Nucleus accumbens (tissue), 56 donors: ENCODE data around the gene FLYWCH2.

Source experiments
- DNase-seq, 56 donors: peaks; one replicate each; lab custom pipeline; 2025; lab: John Stamatoyannopoulos, UW

FLYWCH2 gene

DNA sequence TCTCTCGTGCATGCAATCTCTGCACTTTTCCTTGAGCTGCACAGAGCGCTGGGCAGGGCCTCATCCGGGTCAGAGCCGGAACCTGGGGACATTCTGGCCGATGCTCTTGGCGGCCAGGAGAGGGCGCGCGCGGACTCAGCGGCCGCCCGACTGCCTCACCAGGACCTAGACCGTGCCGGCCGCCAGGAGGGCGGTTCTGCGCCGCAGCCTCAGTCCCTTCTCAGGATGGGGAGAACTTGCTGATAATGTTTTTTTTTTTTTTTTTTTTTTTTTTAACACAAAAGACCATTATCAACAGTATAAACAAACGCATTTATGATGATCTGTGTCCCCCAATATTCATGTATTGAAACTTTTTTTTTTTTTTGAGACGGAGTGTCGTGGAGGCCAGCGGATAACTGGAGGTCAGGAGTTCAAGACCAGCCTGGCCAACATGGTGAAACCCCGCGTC lies 8.1 kb upstream of the FLYWCH2 start:
- DNase-seq = peak in 50 of 56 donors; percentile 0 to 76 (median 36)

DNA sequence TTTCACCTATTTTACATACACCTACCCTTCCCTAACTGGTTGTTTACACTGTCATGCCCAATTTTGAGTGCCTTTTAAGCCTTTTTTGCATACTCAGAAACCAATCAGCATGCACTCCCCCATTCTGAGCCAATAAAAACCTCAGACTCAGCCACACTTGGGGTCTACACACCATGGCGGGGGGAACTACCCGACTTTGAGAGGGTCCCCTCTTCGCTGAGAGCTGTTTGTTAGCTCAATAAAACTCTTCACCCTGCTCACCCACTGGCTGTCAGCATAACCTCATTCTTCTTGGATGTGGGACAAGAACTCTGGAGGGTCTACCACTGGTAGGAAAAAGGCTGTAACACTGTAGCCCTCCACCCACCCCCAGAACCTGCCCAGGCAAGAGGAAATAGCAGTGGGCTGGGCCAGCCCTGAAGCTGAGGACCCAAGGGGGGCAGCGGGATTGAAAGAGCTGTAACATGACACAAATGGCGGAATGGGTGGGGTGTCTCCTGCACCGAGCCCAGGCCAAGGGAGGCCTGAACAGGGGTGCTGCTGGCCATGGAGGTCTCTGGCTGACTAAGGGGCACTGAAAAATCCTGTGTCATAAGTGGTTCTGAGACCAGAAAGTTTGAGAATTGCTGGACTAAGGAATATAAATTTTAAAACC lies 3.0 kb upstream of the FLYWCH2 start:
- no peak for DNase-seq

DNA sequence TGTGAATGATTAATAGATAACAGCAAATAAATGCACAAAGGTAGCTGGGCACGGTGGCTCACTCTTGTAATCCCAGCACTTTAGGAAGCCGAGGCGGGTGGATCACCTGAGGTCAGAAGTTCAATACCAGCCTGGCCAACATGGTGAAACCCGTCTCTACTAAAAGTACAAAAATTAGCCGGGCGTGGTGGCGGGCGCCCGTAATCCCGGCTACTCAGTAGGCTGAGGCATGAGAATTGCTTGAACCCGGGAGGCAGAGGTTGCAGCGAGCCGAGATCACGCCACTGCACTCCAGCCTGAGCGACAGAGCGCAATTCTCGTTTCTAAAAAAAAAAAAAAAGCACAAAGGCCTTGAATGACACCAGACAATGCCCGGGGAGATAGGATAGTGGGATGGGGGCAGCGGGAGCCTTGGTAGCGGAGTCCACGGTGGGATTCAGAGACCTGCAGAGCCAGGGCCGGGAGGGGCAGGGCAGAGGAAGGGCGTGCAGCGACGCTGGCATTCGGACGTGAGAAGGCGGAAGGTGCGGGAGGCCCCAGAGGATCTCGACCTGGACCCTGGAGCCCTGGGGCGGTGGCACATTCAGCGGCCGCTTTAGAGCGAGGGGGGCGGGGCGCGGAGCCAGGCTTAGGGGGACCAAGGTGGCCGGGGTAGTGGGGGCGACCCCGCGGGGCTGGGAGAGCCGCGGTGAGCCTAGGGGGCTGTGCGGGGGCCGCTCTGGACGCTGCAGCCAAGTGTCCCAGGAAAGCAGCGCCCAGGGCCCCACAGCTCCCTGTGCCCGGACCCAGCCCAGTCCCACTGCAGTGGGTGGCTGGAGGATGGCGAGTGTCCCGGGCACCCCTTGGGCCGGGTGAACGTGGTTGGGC lies 999 bp upstream of the FLYWCH2 start:
- DNase-seq = peak in 18 of 56 donors; percentile 19 to 66 (median 47)

DNA sequence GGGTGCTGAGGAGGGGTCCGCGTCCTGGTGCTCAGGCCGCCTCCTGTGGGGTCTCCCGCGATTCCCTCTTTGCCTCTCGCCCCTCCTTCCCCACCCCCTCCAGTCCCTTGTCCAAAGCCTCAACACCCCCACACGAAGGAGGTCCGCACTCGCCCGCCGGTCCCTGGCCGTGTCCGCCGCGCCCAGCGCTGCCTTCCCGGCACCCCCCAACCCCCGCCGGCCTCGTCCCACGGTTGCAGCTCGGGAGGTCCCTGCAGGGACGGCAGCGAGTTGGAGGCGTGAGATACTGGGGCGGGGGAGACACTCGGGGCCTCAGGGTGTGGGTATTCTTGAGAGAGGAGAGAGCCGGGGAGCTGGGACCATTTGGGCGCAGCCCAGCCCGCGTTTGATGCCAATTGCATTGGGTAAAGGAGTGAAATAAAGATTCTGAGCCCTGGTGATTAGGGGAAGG lies 468 bp downstream of the FLYWCH2 start:
- DNase-seq = peak in 22 of 56 donors; percentile 9 to 52 (median 36)

DNA sequence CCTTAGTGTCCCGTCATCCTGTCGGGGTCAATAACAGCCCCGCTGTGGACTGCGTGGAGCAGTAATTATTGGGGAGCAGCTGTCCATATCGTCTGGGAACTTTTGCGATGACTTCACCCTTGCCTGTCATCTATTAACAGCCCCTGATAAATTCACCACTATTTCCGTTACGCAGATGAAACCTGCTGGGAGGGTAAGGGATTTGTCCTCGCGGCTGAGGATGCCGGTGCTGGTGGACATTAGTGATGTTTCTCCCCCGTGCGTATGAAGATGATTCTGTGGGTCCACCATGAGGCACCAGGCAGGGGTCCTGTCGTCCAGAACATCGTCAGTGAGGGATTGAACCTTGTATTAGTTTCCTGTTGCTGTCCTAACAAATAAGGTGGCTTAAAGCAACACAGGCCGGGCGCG lies 1.0 kb downstream of the FLYWCH2 start:
- no peak for DNase-seq

DNA sequence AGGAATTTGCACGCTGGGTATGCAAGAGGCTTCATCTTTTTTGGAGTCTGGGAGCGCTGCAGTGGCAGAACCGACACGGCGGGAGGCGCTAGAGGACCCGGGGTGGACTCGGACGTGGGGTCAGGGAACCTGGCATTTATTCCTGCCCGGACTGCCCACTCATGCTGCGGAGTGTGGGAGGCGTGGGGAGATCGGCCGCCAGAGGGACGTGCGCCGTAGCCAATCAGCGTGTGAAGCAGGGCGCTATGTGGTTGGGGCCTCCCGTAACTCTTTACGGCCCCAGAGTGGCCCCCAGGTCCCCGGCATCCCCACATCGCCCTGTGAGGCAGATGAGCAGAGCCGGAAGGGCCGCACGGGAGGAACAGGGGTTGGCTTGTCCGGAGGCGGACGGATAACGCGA lies 11.2 kb downstream of the FLYWCH2 start:
- DNase-seq = no peak

DNA sequence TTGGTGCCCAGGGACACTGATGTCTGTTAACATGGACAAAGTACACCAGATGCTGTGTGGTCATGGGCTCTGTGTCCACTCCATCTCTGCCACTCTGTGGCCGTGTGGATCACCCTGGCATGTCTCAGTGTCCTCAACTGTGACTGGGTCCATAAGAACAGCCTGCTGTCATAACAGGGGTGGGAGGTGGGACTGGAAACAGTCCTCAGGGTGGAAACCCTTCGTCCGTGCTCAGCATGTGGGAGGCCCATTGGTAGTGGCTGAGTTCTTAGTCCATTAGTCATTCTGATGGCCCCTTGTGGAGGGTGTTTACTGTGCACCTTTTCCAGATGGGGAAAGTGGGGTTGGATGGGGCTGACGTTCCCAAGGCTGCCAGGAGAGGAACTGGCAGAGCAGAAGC lies 12.8 kb downstream of the FLYWCH2 start:
- no peak for DNase-seq

DNA sequence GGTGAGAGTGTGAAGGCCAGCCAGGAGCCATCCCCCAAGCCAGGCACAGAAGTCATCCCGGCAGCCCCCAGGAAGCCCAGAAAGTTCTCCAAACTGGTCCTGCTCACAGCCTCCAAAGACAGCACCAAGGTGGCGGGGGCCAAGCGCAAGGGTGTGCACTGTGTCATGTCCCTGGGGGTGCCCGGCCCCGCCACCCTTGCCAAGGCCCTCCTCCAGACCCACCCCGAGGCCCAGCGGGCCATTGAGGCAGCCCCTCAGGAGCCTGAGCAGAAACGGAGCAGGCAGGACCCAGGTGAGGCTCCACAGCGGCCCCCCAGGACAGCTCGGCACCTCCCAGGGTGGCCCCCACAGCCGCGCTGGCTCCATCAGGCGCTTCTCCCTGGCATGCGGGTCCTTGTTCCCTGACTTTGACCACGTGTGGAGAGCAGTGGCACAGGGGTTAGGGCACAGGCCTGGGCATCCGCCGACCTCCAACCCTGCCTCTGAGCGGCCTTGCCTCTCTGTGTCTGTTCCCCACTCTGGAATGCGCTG lies 13.5 kb downstream of the FLYWCH2 start:
- DNase-seq = no peak

DNA sequence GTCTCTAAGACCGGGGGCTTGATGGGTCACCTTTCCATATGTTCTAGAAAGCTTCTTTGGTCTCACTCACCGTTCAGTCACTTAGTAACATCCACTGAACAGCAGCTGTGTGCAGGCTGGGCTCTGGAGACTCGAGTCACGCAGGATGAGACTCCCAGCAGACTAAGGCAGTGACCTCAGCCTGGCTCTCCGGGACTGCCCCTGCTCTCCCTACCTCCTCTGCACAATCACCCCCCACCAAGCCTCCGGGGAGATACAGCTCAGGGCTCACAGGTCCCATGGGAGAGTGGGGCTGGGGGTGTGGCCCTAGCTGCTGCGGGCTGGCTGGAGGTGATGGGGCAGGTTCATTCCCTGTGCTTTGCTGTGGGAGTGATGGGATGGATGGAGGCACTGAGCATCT lies 14.1 kb downstream of the FLYWCH2 start:
- no peak for DNase-seq

DNA sequence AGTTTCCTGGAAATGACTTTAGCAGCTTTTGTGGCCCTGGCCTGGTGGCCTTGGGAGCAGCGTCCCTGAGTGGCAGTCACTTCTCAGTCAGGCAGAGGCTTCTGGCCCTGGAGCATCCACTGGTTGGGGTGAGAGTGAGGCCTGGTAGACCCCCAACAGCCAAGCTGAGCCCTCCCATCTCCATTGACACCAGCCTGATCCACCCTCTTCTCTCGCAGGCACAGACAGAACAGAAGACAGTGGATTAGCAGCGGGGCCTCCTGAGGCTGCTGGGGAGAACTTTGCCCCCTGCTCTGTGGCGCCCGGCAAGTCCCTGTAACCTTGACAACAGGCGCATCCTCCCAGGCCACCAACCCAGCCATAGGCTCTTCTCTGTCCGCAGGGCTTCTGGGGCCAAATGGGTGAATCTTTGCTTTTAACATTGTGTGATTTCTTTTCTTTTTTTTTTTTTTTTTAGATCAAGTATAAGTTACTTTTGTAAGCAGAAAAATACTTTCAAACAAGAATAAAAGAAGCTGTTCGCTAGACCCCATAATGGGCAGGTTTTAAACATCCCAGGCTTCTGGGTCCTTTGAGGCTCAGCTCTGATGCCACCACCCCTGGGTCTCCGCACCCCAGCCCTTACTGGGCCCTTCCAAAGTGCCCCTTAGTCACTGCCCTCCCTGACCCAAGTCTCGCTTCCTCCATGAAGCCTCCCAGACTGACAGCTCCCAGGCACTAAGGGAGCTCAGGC lies 16.0 kb downstream of the FLYWCH2 start:
- DNase-seq = no peak

DNA sequence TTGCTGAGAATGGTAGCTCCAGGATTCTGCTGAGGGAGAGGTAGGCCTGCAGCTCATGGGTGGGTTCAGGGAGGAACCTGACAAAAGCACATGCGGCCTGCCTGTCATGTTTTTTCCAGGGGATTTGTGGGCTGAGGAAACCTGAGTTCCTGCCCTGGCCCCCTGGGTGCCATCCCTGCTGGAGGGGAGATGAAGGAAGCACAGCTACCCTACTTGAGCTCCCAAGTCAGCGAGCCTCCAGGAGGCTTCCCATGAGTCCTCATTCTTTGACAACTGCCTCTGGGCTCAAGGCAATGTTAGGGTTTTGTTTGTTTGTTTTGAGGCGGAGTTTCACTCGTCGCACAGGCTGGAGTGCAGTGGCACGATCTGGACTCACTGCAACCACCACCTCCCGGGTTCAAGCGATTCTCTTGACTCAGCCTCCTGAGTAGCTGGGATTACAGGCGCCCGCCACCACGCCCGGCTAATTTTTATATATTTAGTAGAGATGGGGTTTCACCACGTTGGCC lies 16.6 kb downstream of the FLYWCH2 start:
- no peak for DNase-seq

DNA sequence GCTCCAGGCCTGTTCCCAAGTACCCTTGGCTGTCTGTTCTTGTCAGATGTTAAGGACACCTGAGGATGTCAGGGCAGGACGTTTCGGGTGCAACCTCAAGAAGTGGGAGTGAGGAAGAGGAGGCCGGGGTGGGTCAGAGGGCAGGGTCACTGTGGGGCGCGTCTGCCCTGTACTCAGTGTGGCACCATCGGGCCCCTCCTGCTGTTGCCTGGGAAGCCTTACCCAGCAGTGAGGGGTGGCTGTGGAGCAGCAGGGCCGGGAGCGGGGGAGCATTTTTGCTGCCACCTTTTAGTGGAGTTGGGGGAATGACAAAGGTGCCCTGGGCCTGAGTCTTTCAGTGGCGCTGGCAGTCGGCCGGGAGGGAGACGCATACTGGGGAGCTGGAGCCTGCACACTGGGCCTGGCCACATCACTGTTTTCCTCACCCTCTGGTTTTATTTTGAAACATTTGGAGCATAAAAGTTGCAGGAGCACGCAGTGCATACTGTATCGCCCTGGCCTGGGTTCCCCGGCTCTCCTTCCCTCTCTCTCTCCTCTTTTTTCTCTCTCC lies 17.6 kb downstream of the FLYWCH2 start:
- DNase-seq = no peak

DNA sequence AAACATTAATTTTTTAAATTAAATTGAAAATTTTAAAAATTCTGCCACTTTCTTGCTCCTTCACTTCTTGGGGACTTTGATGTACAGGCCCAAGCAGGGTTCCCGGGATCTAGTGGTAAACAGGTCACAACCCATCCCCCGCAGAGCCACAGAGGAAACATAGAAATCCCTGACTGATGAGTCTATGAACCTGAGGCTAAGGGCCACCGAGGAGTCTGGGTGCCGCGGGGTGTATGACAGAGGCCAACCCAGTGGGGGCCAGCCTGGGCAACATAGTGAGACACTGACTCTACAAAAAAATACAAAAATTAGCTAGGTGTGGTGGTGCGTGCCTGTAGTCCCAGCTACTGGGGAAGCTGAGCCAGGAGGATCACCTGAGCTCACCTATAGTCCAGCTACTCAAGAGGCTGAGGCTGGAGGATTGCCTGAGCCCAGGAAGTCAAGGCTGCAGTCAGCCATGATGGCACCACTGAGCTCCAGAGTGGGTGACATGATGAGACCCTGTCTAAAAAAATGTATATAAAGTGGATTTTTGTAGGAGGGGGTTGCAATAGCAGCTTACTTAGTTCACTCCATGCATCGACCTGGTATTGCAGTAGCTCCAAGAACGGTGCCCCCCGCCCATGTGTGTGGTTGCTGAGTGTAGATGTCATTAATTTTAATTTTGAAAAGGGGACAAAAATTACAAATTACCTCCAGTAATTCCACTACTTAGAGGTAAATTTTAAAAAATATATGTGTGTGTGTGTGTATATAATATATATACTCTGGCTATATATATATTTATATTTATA lies 19.5 kb downstream of the FLYWCH2 start:
- DNase-seq = no peak

DNA sequence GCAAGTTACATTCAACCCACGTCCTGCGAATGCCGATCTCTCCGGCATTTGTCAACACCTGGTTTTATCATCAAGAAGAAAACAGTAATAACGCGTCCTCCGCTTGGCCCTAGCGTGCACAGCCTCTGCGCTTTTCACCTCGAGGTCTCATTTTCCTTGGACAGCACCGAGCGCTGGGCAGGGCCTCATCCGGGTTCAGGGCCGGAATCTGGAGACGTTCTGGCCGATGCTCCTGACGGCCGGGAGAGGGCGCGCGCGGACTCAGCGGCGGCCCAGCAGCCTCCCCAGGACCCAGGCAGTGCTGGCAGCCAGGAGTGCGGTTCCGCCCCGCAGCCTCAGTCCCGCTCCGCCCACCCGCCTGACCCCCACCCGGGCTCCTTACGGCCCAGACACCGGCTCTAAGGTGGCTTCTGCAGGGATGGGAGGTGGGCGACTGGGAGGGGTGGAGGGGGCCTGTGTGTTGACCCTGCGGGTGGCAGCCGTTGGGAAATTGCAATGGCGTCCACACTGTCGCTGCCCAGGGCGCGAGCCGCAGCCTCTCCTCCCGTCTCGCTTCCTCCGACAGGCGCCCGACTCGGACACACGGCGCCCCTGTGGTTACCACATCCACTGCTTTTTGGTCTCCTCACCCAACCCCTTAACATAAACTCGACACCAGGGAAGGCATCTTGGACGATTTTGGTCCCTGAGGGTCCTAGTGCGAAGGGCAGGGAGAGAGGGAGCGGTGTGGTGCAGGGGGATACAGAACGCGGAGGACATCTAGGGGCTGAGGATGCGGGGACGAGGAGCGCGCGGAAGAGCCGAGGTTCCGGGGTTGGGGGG lies 21.3 kb downstream of the FLYWCH2 start:
- peak in 55 of 56 donors; percentile 26 to 89 (median 77) for DNase-seq

DNA sequence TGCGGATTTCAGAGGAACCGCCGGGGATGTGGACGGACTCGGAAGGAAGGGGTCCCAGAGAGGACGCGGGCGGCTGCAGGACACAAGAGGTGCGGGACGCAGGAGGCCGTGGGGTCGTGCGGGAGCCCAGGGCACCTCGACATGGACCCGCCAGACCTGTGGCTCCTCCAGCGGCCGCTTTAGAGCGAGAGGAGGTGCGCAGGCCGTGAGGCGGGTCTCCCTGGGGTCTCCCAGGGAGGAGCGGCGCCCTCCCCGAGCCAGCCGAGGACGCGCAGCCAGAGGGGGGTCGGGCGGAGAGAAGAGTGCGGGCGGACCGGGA lies 21.9 kb downstream of the FLYWCH2 start:
- DNase-seq = peak in 12 of 56 donors; percentile 2 to 74 (median 57)

DNA sequence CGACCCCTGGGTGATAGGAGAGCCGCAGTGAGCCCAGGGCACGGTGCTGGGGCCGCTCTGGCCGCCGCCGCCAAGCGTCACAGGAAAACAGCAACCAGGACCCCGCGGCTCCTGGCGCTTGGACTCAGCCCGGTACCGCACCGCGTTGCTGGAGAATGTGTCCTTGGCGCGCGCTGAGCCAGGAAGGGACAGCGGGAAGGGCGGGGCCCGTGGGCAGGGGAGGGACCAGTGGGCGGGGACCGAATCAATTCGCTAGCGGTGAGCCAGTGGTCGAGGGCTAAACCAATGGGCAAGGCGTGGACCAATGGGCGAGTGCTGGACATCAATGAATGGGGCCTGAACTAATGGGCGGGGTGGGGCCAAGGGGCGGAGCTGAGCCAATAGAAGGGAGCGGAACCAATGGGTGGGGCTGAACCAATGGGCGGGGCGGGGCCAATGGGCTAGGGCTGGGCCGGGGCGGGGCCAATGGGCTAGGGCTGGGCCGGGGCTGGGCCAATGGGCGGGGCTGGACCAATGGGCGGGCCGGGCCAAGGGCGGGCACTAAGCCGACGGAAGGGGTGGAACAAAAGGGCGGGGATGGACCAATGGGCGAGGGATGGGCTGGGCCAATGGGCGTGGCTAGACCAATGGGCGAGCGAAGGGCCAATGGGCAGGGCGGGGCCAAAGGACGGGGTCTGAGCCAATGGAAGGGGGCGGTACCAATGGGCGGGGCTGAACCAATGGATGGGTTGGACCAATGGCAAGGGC lies 22.4 kb downstream of the FLYWCH2 start:
- DNase-seq = peak; percentile 96 to 100 (median 100)

DNA sequence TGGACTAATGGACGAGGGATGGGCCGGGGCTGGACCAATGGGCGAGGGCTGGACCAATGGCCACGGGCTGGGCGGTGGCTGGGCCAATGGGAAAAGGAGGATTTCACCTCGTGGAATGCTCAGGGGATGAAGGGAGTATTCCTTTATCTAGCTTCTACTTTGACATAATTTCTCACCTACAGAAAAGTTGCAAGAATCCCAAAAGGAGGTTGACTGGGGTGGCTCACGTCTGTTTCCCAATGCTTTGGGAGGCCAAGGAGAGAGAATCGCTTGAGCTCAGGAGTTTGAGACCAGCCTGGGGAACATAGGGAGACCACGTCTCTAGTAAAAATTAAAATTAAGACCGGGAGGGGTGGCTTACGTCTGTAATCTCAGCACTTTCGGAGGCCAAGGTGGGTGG lies 23.0 kb downstream of the FLYWCH2 start:
- DNase-seq = no peak
